Neural cell (in vitro differentiated cells): ENCODE results near the gene PLOD2. TPM values are rescaled to one million over a fixed set of nuclear protein-coding genes. Genes with fewer than 3 reads are reported as not detected.

Experiments
- H2AFZ ChIP-seq: fragments of 200-600, 300-800 bp; sonication (generic), shearing (Covaris generic); 2 replicates; pipeline ENCODE4 v1.6.0; 2014; ENCODE audit warnings: low read depth, mild to moderate bottlenecking, antibody characterized with exemption, low read length, moderate library complexity
- H3F3A ChIP-seq: fragments of 200-600 bp; shearing (Covaris generic); 2 replicates; pipeline ENCODE4 v1.6.1; 2016; ENCODE audit warnings: mild to moderate bottlenecking, moderate library complexity, mixed read lengths, antibody characterized with exemption, low read length; ENCODE audit not compliant: insufficient read depth, poor library complexity, severe bottlenecking
- H3K27ac ChIP-seq: fragments of 200-600, 300-800 bp; sonication (generic), shearing (Covaris generic); 2 replicates; pipeline ENCODE4 v1.5.1; 2014; ENCODE audit warnings: mild to moderate bottlenecking, low read length, moderate library complexity
- H3K27me3 ChIP-seq: fragments of 300-800, 200-600 bp; sonication (generic), shearing (Covaris generic); 2 replicates; pipeline ENCODE4 v1.6.0; 2014; ENCODE audit warnings: mild to moderate bottlenecking, low read depth, low read length, moderate library complexity; ENCODE audit not compliant: insufficient read depth
- H3K36me3 ChIP-seq: fragments of 300-800, 200-600 bp; sonication (generic), shearing (Covaris generic); 2 replicates; pipeline ENCODE4 v1.5.1; 2014; ENCODE audit warnings: mild to moderate bottlenecking, antibody characterized with exemption, low read length, moderate library complexity; ENCODE audit not compliant: insufficient read depth
- H3K4me2 ChIP-seq: fragments of 300-800, 200-600 bp; sonication (generic), shearing (Covaris generic); 2 replicates; pipeline ENCODE4 v1.6.0; 2014; ENCODE audit warnings: mild to moderate bottlenecking, low read length
- H3K4me3 ChIP-seq: fragments of 300-800, 200-600 bp; sonication (generic), shearing (Covaris generic); 2 replicates; pipeline ENCODE4 v1.5.1; 2014; ENCODE audit warnings: mild to moderate bottlenecking, low read length, moderate library complexity
- H3K79me2 ChIP-seq: fragments of 200-600 bp; shearing (Covaris generic); replicated peaks from 2 replicates; pipeline ENCODE4 v1.6.0; 2014; ENCODE audit warnings: mild to moderate bottlenecking, low read length, moderate library complexity; ENCODE audit not compliant: insufficient read depth
- H3K9ac ChIP-seq: fragments of 300-800, 200-600 bp; sonication (generic), shearing (Covaris generic); 2 replicates; pipeline ENCODE4 v1.6.1; 2016; ENCODE audit warnings: mild to moderate bottlenecking, low read length, mixed read lengths
- H3K9me2 ChIP-seq: fragments of 200-600 bp; shearing (Covaris generic); 2 replicates; pipeline ENCODE4 v1.6.1; 2016; ENCODE audit warnings: mild to moderate bottlenecking, low read length, mixed read lengths; ENCODE audit not compliant: insufficient read depth
- H3K9me3 ChIP-seq: fragments of 200-600, 300-800 bp; sonication (generic), shearing (Covaris generic); 2 replicates; pipeline ENCODE4 v1.6.1; 2016; ENCODE audit warnings: mild to moderate bottlenecking, mixed run types, low read length, moderate library complexity, mixed read lengths
- H4K20me1 ChIP-seq: fragments of 200-600 bp; shearing (Covaris generic); 2 replicates; pipeline ENCODE4 v1.6.1; 2016; ENCODE audit warnings: mild to moderate bottlenecking, mixed run types; ENCODE audit not compliant: insufficient read depth
- CTCF ChIP-seq: fragments of 450-650 bp; IDR thresholded peaks from 2 replicates; pipeline ENCODE4 v1.5.1; 2014; ENCODE audit warnings: antibody characterized with exemption, mild to moderate bottlenecking, moderate library complexity; ENCODE audit not compliant: poor library complexity, severe bottlenecking
- EP300 ChIP-seq: fragments of 450-650 bp; conservative IDR thresholded peaks from 2 replicates; pipeline ENCODE4 v1.6.1; 2014; ENCODE audit warnings: antibody characterized with exemption, mild to moderate bottlenecking, moderate library complexity; ENCODE audit not compliant: poor library complexity, severe bottlenecking
- EZH2 ChIP-seq: fragments of 200-600, 300-800 bp; shearing (Covaris generic), sonication (generic); IDR thresholded peaks from 2 replicates; pipeline ENCODE4 v1.6.1; 2014; ENCODE audit warnings: antibody characterized with exemption, low read length, borderline replicate concordance, mild to moderate bottlenecking; ENCODE audit not compliant: insufficient read depth, poor library complexity, severe bottlenecking
- MXI1 ChIP-seq: fragments of 450-650 bp; conservative IDR thresholded peaks from 2 replicates; pipeline ENCODE4 v1.6.1; 2014; ENCODE audit warnings: antibody characterized with exemption, mild to moderate bottlenecking; ENCODE audit not compliant: poor library complexity, severe bottlenecking
- POLR2AphosphoS5 ChIP-seq: IDR thresholded peaks from 2 replicates; pipeline ENCODE4 v1.6.1; 2012
- RAD21 ChIP-seq: fragments of 450-650 bp; conservative IDR thresholded peaks from 2 replicates; pipeline ENCODE4 v1.6.1; 2014; ENCODE audit warnings: antibody characterized with exemption, mild to moderate bottlenecking, moderate library complexity
- REST ChIP-seq: IDR thresholded peaks from 2 replicates; pipeline ENCODE4 v1.6.1; 2012; ENCODE audit warnings: borderline replicate concordance
- SMC3 ChIP-seq: fragments of 450-650 bp; conservative IDR thresholded peaks from 2 replicates; pipeline ENCODE4 v1.6.1; 2014; ENCODE audit warnings: antibody characterized with exemption, mild to moderate bottlenecking, moderate library complexity; ENCODE audit not compliant: poor library complexity
- TAF1 ChIP-seq: IDR thresholded peaks from 2 replicates; pipeline ENCODE4 v1.6.1; 2012; ENCODE audit warnings: low read depth
- polyA plus RNA-seq: library from polyadenylated mRNA; depleted of rRNA; stranded (reverse); fragments of >200 nt; gene quantifications from 2 replicates; pipeline ENCODE4 v1.2.3, GENCODE V29; 2014

PLOD2 gene
- polyA plus RNA-seq, 1 donor from 2014 or later: 5.6 TPM

- no peak overlapping the region for H3K9ac ChIP-seq
- no peak overlapping the region for H3K27ac ChIP-seq
- H3K27me3 ChIP-seq: peaks cover 6% of the 10 kb centered on the region
- no peaks in the 10 kb centered on the region for H3K79me2 ChIP-seq
- no peaks in the 10 kb centered on the region for H3K9me3 ChIP-seq
- H3K4me3 ChIP-seq: no peak overlapping the region
- no peaks in the 10 kb centered on the region for H3K9me2 ChIP-seq
- TF ChIP-seq EZH2: no peak
- TF ChIP-seq SMC3: no peak
- no peak for TF ChIP-seq EP300
- no peak for TF ChIP-seq REST
- H2AFZ ChIP-seq: no peak overlapping the region
- no peaks in the 10 kb centered on the region for H4K20me1 ChIP-seq
- no peaks in the 10 kb centered on the region for H3F3A ChIP-seq
- H3K36me3 ChIP-seq: no peaks in the 10 kb centered on the region
- H3K4me2 ChIP-seq: no peak overlapping the region
Observed at GRCh38 chr3:146165877-146166276, 4.9 kb upstream of the PLOD2 start.

- H4K20me1 ChIP-seq: no peaks in the 10 kb centered on the region
- no peak overlapping the region for H3K27ac ChIP-seq
- no peak overlapping the region for H3K4me3 ChIP-seq
- H3K36me3 ChIP-seq: no peaks in the 10 kb centered on the region
- peaks cover 6% of the 10 kb centered on the region for H3K27me3 ChIP-seq
- no peak overlapping the region for H3K4me2 ChIP-seq
- no peaks in the 10 kb centered on the region for H3K9me2 ChIP-seq
- TF ChIP-seq POLR2AphosphoS5 (no peak), SMC3 (no peak), TAF1 (no peak), EZH2 (no peak), EP300 (no peak), MXI1 (no peak), CTCF (no peak), REST (no peak), RAD21 (no peak)
- no peak overlapping the region for H3K9ac ChIP-seq
- no peaks in the 10 kb centered on the region for H3K79me2 ChIP-seq
- H3K9me3 ChIP-seq: no peaks in the 10 kb centered on the region
- no peaks in the 10 kb centered on the region for H3F3A ChIP-seq
- H2AFZ ChIP-seq: no peak overlapping the region
Observed at GRCh38 chr3:146164971-146165769, 4.2 kb upstream of the PLOD2 start.
